Measurements from ENCODE around the gene EIF4G3. TPM values are rescaled to one million over a fixed set of nuclear protein-coding genes. Genes with fewer than 3 reads are reported as not detected.

EIF4G3 gene
- total RNA-seq, 4 donors from 2014 or later: 42.1 to 63.2 (median 43.5) TPM

DNA sequence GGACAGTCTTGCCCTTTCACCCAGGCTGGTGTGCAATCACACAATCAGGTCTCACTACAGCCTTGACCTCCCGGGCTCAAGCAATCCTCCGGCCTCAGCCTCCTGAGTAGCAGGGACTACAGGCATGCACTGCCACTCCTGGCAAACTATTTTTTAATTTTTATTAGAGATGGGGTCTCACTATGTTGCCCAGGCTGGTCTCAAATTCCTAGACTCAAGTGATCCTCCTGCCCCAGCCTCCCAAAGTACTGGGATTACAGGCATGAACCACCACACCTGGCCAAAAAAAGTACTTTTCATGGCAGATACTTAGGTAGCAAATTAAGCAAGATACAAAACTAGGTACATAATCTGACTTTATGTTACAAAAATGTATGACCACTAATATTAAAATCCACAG lies 8.3 kb downstream of the EIF4G3 start:
- TF ChIP-seq POLR2A (IDR thresholded peaks at IDR 0.05): no peak
- TF ChIP-seq, protein P1, sequence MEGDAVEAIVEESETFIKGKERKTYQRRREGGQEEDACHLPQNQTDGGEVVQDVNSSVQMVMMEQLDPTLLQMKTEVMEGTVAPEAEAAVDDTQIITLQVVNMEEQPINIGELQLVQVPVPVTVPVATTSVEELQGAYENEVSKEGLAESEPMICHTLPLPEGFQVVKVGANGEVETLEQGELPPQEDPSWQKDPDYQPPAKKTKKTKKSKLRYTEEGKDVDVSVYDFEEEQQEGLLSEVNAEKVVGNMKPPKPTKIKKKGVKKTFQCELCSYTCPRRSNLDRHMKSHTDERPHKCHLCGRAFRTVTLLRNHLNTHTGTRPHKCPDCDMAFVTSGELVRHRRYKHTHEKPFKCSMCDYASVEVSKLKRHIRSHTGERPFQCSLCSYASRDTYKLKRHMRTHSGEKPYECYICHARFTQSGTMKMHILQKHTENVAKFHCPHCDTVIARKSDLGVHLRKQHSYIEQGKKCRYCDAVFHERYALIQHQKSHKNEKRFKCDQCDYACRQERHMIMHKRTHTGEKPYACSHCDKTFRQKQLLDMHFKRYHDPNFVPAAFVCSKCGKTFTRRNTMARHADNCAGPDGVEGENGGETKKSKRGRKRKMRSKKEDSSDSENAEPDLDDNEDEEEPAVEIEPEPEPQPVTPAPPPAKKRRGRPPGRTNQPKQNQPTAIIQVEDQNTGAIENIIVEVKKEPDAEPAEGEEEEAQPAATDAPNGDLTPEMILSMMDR (IDR thresholded peaks at IDR 0.05 in 4 of 5, conservative IDR thresholded peaks at IDR 0.05 in 1 of 5): no peak
- Histone ChIP-seq H3K4me1 (peaks cover 38 to 46% of the 10 kb centered on the region in 2 donors), H3K27ac (no peak overlapping the region), H3K36me3 (peaks cover 0 to 6% of the 10 kb centered on the region in 2 donors), H3K4me3 (no peak overlapping the region), H3K9me3 (no peaks in the 10 kb centered on the region), H3K27me3 (no peaks in the 10 kb centered on the region)
- DNase-seq (no peak), ATAC-seq (no peak)
- intact Hi-C loops (cut with DNase I; ENCODE audit: low total_unique reads): no loop called here
- in situ Hi-C loops (cut with MboI; ENCODE audit: low sequenced_read_pairs in 4 of 4): no loop called here

DNA sequence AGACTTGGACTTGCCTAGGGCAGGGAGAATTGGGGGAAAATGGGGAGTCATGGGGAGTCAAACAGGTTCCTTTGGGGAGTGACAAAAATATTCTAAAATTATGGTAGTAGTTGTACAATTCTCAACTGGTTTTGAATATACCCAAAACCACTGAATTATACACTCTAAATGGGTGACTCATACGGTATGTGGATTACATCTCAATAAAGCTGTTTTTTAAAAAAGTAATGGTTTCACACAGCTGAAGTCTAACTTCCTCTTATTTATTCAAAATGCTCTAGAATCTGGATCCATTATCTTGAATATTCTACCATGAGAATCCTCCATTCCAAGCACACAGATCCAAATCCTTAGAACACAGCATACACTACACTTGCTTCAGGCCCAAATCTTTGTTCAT lies 11.1 kb downstream of the EIF4G3 start:
- Histone ChIP-seq H3K27ac (peak overlapping the region in 2 of 4 donors; percentile 47 to 58), H3K4me1 (peaks cover 27 to 35% of the 10 kb centered on the region in 2 donors), H3K27me3 (no peaks in the 10 kb centered on the region), H3K9me3 (no peaks in the 10 kb centered on the region), H3K36me3 (peaks cover 0 to 4% of the 10 kb centered on the region in 2 donors), H3K4me3 (no peak overlapping the region)
- DNase-seq: no peak
- in situ Hi-C loops (cut with MboI; ENCODE audit: low sequenced_read_pairs in 4 of 4) (no loop called here), intact Hi-C loops (cut with DNase I; ENCODE audit: low total_unique reads) (no loop called here)
- ATAC-seq: no peak
- TF ChIP-seq, protein P1 (IDR thresholded peaks at IDR 0.05 in 4 of 5, conservative IDR thresholded peaks at IDR 0.05 in 1 of 5): no peak
- TF ChIP-seq POLR2A (IDR thresholded peaks at IDR 0.05): no peak

DNA sequence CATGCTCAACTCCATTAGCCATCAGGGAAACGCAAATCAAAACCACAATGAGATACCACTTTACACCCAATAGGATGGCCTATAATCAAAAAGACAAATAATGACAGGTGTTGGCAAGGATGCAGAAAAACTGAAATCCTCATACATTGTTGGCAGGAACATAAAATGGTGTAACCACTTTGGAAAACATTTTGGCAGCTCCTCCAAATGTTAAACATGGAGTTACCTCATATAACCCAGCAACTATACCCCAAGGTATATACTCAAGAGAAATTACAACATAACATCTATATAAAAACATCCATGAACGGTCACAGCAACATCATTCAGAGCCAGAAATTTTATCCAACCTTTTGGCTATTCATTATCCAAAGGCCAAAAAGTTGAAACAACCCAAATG lies 11.6 kb downstream of the EIF4G3 start:
- no peak for ATAC-seq
- in situ Hi-C loops (cut with MboI; ENCODE audit: low sequenced_read_pairs in 4 of 4) (no loop called here), intact Hi-C loops (cut with DNase I; ENCODE audit: low total_unique reads) (no loop called here)
- Histone ChIP-seq H3K27me3 (no peaks in the 10 kb centered on the region), H3K27ac (peak overlapping the region in 2 of 4 donors; percentile 47 to 58), H3K4me1 (peaks cover 28 to 33% of the 10 kb centered on the region in 2 donors), H3K4me3 (no peak overlapping the region), H3K36me3 (peaks cover 0 to 4% of the 10 kb centered on the region in 2 donors), H3K9me3 (no peaks in the 10 kb centered on the region)
- DNase-seq: no peak
- no peak for TF ChIP-seq POLR2A (IDR thresholded peaks at IDR 0.05)
- TF ChIP-seq, protein P1 (IDR thresholded peaks at IDR 0.05 in 4 of 5, conservative IDR thresholded peaks at IDR 0.05 in 1 of 5): no peak

DNA sequence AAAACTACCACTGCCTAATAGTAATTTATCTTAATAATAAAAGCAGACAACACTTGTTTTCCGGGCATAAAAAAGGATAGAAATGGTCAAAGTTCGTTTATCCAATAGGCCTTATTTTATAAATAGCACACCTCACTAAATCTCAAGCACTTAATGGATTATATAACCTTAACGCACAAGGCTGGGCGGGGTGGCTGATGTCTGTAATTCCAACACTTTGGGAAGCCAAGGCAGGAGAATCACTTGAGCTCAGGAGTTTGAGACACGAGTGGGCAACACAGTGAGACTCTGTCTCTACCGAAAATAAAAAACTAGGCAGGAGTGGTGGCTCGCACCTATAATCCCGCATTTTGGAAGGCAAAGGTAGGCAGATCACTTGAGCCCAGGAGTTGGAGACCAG lies 12.4 kb downstream of the EIF4G3 start:
- H3K27ac ChIP-seq: peak overlapping the region in 3 of 4 donors; percentile 32 to 58 (median 47)
- ATAC-seq (no peak), DNase-seq (no peak)
- intact Hi-C loops (cut with DNase I; ENCODE audit: low total_unique reads) (no loop called here), in situ Hi-C loops (cut with MboI; ENCODE audit: low sequenced_read_pairs in 4 of 4) (no loop called here)
- no peaks in the 10 kb centered on the region for H3K9me3 ChIP-seq
- H3K4me1 ChIP-seq: peaks cover 29 to 33% of the 10 kb centered on the region in 2 donors
- H3K36me3 ChIP-seq: peaks cover 0 to 4% of the 10 kb centered on the region in 2 donors
- TF ChIP-seq POLR2A (IDR thresholded peaks at IDR 0.05): no peak
- TF ChIP-seq, protein P1 (IDR thresholded peaks at IDR 0.05 in 4 of 5, conservative IDR thresholded peaks at IDR 0.05 in 1 of 5): no peak
- no peak overlapping the region for H3K4me3 ChIP-seq
- no peaks in the 10 kb centered on the region for H3K27me3 ChIP-seq

All from gastrocnemius medialis (tissue), 4 donors.